Activated CD8-positive, alpha-beta memory T cell treated with anti-CD3 and anti-CD28 coated beads, Interleukin-2, amount 50 U/mL, for 1 hour (primary cell): ENCODE measurements around the gene C3orf70.

Experiments used
- DNase-seq: peaks from one replicate; pipeline ENCODE4 v3.0.0-alpha.2; 2020; ENCODE audit errors: extremely low read depth

Gene C3orf70, protein sequence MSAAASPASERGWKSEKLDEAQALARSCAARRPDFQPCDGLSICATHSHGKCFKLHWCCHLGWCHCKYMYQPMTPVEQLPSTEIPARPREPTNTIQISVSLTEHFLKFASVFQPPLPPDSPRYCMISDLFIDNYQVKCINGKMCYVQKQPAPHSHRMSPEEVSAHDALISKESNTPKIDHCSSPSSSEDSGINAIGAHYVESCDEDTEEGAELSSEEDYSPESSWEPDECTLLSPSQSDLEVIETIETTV

GRCh38 chr3:185152410-185153170 lies at the start of gene C3orf70:
TSS of gene C3orf70 (minus strand) at chr3:185153060. CDS start at chr3:185152823, 237 bp downstream.
- DNase-seq = no peak

GRCh38 chr3:185200639-185201038 lies 47.8 kb upstream of the C3orf70 start:
- no peak for DNase-seq

- DNase-seq = no peak
Measured at GRCh38 chr3:185199671-185200070, 46.8 kb upstream of the C3orf70 start.

- no peak for DNase-seq
Measured at GRCh38 chr3:185199206-185199605, 46.3 kb upstream of the C3orf70 start.

DNA sequence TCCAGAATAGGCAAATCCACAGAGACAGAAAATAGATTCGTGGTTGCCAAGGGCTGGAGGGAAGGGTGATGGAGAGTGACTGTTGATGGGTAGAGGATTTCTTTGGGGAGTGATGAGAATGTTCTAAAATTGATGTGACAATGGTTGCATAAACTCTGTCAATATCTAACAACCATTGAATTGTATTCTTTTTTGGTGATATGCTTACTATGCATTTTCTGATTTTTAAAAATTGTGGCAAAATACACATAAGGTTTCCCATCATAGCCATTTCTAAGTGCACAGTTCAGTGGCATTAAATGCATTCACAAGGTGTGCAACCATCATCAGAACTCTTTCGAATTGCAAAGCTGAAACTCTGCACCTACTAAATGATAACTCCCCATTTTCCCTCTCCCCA lies 44.2 kb upstream of the C3orf70 start:
- DNase-seq = no peak

DNA sequence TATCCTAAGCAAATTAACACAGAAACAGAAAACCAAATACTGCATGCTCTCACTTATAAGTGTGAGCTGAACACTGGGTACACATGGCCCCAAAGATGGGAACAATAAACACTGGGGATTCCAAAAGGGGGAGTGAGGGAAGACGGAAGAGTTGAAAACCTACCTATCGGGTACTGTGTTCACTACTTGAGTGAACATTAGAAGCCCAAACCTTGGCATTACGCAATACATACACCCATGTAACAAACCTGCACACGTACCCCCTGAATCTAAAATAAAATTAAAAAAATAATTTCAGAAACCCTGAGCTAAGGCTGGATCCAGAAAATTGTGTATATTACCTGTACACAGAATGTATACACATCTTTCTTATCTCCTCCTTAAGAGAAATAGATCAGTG lies 42.8 kb upstream of the C3orf70 start:
- DNase-seq = no peak

GRCh38 chr3:185188816-185189215 lies 36.0 kb upstream of the C3orf70 start:
- no peak for DNase-seq

DNA sequence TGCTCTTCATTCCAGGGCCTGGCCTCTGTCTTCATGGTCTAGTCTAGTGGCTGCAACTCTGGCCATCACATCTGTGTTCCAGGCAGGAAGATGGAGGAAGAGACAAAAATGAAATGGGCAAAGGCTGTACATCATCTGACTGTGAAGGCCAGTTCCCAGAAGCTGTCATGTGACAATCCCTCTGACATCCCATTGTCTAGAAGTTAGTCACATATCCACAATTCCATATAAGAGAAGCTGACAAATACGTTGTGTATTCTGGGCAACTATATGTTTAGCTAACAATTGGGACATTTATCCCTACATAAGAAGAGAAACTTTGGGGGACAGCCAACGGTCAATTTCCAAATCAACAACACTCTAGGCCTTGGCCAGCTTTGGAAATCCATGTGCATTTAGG lies 34.5 kb upstream of the C3orf70 start:
- DNase-seq = no peak

DNA sequence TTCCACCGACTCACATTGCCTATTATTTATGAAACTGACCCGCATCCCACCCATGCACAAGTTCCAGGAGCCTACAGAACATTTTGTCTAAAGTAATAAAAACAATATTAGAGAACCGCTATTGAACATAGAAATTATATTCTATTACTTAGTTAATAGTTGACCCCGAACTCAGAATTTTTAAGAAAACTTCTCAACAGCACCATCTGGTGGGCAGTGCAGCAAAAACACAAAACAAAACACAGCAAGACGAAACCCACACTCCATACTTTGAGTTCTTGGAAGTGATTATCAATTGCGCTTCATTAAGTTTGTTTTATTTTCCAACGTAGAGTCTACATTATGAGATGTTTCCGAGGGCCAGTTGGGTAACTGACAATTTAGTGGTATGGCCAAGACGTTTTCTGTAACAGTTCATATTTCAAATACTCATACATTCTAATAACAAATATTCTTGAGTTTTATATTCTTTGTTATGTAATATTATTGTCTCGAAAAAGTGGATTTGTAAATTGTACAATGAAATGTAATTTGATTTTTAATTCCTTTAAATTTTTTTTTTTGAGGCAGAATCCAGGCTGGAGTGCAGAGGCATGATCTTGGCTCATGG lies 24.0 kb upstream of the C3orf70 start:
- no peak for DNase-seq

DNA sequence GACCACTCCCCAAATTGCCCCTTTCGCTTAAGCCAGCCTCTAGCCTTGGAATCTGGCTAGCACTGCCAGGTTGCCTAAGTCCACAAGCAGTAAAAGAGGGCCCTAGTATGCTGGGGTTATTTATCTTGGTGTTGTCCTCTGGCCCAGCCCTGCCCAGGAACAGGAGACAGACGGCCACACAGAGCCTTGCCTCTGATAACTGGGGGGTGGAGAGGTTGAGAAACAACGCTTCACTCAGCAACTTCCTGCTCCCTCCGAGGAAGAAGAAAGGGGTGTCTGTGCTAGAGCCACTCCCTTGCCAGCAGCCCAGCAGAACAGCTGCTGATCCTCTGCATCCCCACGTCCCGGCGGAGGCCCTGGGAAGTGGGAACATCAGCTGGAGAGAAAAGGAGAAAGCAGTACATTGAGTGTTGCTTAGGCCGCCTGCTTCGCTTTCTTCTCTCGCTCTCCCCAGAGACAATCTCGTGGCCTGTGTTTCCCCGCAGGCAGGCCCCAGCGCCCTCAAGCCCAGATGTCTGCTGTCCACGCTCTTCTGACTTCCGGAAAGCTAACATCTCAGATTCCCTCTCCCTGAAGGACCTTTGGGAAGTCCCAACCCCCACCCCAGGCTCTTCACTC lies 22.6 kb upstream of the C3orf70 start:
- DNase-seq = no peak

GRCh38 chr3:185172086-185173049 lies 19.5 kb upstream of the C3orf70 start:
- no peak for DNase-seq

GRCh38 chr3:185164428-185165217 lies 11.8 kb upstream of the C3orf70 start:
- no peak for DNase-seq

DNA sequence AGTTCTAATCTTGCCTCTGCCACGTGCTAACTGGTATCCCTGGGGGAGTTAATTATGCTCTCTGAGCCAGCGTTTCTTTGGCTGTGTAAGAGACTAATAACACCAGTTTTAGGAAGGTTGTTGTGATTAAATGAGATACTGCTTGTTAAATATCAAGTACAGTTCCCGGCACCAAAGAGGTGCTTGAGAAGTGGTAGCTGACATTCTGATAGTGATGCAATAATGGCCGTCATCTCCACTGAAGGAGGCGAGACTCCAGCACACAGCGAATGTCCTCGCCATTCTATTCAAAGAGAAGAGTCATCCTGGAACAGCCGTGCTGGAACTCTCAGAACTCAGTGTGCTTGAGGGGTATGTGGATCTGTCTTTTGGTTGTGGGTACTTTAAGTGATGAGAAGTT lies 9.8 kb upstream of the C3orf70 start:
- no peak for DNase-seq

DNA sequence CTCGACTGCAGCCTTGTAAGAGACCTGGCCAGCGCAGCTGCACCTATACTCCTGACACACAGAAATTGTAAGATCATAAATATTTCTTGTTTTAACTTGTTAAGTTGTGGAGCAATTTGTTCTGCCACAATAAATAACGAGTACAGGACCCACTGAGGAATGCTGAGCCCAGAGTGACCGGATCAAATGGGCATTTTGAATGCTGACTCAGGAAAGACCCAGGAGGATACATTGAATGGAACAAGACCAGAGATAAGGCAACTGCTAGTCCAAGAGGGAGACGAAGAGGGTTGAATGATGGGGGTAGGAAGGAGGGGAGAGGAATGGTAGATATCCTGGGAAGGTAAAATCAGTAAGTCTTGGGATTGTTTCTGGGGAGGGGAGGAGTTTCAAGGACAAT lies 8.9 kb upstream of the C3orf70 start:
- DNase-seq = no peak

GRCh38 chr3:185157347-185157746 lies 4.5 kb upstream of the C3orf70 start:
- DNase-seq = no peak

GRCh38 chr3:185155678-185156077 lies 2.8 kb upstream of the C3orf70 start:
- no peak for DNase-seq

GRCh38 chr3:185153861-185154629 lies 1.2 kb upstream of the C3orf70 start:
- no peak for DNase-seq

GRCh38 chr3:185153171-185153771 lies 411 bp upstream of the C3orf70 start:
- DNase-seq = no peak

DNA sequence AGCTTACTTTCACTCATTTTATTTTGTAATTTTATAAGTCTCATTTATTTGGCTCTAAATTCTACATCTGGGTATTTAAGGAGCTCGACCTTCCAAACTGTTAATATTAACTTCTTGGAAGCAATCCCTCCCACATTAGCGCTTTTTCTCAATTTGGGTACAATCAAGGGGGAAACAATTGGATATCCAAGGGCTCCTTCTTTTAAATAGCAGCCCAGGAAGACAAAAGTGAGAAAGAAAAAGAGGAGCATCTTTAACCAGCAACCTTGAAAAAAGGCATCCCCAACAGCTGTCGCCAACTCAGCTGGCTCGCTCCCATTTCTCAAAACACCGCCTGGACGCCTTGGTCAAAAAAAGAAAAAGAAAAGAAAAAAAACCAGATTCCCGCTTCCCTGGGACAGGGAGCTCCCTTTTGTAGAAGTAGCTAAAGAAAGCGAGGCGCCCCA lies 873 bp downstream of the C3orf70 start:
- no peak for DNase-seq
